GM12892 (cell line): ENCODE results near the gene HAUS8.
A peak's percentile ranks its signal among the peaks of the same experiment; 100 is the strongest.

ENCODE experiments used
- POLR2A ChIP-seq: IDR thresholded peaks from 2 replicates; pipeline ENCODE4 v1.6.1; 2011; ENCODE audit warnings: low read depth, low read length, control low read depth
- POLR2AphosphoS5 ChIP-seq: IDR thresholded peaks from 2 replicates; pipeline ENCODE4 v1.6.1; 2011; ENCODE audit warnings: low read depth, low read length, control low read depth
- TAF1 ChIP-seq: IDR thresholded peaks from 2 replicates; pipeline ENCODE4 v1.6.1; 2011; ENCODE audit warnings: low read depth, mild to moderate bottlenecking, control low read depth, low read length, borderline replicate concordance

DNA sequence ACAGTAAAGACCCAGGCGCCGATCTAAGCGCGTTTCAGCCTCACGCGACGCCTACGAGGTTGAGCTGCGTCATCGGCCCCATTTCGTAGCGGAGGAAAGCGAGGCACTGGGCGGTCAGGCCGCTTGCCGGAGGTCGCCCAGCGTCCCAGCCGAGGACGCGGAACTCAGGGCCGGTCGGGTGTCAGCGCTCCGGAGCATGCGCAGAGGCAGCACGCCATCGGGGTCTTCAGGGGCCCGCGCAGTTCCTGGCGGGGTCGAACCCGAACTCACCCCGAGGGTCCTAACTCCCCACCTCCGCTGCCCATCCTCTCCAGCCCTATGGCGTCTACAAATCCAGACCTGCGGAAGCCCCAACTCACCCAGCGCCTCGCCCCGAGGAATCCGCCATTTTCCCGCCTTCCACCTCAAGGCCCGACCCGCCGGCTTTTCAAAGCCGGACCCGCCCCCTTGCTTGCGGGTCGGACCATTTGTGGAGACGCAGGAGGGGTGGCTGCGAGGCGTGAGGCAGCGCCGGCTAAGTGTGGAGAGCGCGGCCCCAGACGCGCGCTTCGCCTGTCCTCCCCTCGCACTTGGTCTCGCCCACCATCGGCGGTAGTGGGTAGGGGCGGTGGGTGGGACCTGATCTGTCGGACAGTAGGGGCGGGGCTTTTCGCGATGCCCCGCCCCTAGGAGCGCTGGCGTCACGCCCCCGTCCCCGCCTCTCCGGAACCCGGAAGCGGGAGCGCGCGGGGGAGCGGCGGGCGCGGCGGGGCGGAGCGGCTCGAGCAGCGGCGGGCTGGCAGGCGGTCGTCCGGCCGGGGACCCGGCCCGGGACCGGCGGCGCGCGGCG lies at the start of gene HAUS8, which contains the start of gene MYO9B:
- TF ChIP-seq POLR2A (peak; percentile 76; the same call in 1 of the 2 replicates), POLR2AphosphoS5 (peak; percentile 61; the same call in 1 of the 2 replicates), TAF1 (peak; percentile 93)
